IPS-18a (cell line): ENCODE data around the gene SPOCK1.

Experiments
- H3K27ac ChIP-seq: one replicate; pipeline ENCODE4 v1.5.1; 2013; ENCODE audit warnings: low read length
- H3K27me3 ChIP-seq: one replicate; pipeline ENCODE4 v1.6.1; 2013; ENCODE audit warnings: mild to moderate bottlenecking, low read length; ENCODE audit not compliant: control insufficient read depth, insufficient read depth
- H3K36me3 ChIP-seq: one replicate; pipeline ENCODE4 v1.6.1; 2013; ENCODE audit warnings: low read depth, low read length; ENCODE audit not compliant: control insufficient read depth
- H3K4me1 ChIP-seq: one replicate; pipeline ENCODE4 v1.6.1; 2013; ENCODE audit warnings: low read depth, low read length; ENCODE audit not compliant: control insufficient read depth
- H3K4me3 ChIP-seq: one replicate; pipeline ENCODE4 v1.5.1; 2013; ENCODE audit warnings: low read length
- H3K9ac ChIP-seq: one replicate; pipeline ENCODE4 v1.6.1; 2013; ENCODE audit warnings: mild to moderate bottlenecking, low read length, moderate library complexity
- H3K9me3 ChIP-seq: one replicate; pipeline ENCODE4 v1.6.1; 2013; ENCODE audit warnings: low read depth, low read length; ENCODE audit not compliant: control insufficient read depth

Gene SPOCK1

DNA sequence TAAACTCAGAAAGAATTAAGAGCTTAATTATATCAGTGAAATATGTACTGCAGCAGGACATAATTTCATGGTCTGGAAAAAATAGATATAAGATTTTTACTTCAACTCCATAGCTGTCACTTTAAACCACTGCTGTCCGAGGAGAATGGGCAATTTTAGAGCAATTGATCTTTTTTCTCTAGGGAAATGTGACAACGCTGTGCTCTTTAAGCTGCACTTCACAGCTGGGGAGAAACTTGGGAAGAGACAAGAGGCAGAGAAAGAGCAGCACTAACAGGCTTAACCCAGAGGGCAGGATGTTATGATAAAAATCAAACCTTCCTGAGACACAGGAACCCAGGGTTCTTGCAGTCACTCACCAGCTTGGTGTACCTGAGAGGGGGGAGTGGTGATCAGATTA, 92.0 kb downstream of the SPOCK1 start:
- H3K4me3 ChIP-seq = no peak overlapping the region
- no peaks in the 10 kb centered on the region for H3K27me3 ChIP-seq
- H3K4me1 ChIP-seq = no peaks in the 10 kb centered on the region
- H3K9ac ChIP-seq = no peak overlapping the region
- H3K9me3 ChIP-seq = no peaks in the 10 kb centered on the region
- no peak overlapping the region for H3K27ac ChIP-seq
- no peaks in the 10 kb centered on the region for H3K36me3 ChIP-seq

- Histone ChIP-seq H3K36me3 (no peaks in the 10 kb centered on the region), H3K9ac (no peak overlapping the region), H3K9me3 (no peaks in the 10 kb centered on the region), H3K27me3 (no peaks in the 10 kb centered on the region), H3K4me3 (no peak overlapping the region), H3K4me1 (no peaks in the 10 kb centered on the region), H3K27ac (no peak overlapping the region)
Measured at GRCh38 chr5:137405393-137405792, 93.7 kb downstream of the SPOCK1 start.

DNA sequence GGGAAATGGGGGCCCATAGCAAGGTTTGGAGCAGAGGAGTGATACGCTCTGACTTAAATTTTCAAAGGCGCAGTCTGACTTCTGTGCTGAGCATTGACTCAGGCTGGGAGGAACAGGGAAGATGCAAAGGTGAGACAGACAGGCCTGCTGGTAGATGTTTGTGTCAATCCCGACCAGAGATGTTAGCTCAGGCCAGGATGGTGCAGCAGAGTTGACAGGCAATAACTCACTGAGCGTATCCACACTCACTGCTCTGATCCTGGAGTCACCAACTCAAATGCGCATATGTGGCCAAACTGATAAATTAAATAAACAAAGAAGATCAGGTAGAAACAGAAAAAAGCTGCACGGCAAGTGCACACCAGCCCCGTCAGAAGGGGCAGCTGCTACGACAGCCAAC, 95.3 kb downstream of the SPOCK1 start:
- Histone ChIP-seq H3K9ac (no peak overlapping the region), H3K4me1 (no peaks in the 10 kb centered on the region), H3K27ac (no peak overlapping the region), H3K9me3 (no peaks in the 10 kb centered on the region), H3K27me3 (no peaks in the 10 kb centered on the region), H3K36me3 (no peaks in the 10 kb centered on the region), H3K4me3 (no peak overlapping the region)

- Histone ChIP-seq H3K9ac (no peak overlapping the region), H3K4me1 (no peaks in the 10 kb centered on the region), H3K27me3 (no peaks in the 10 kb centered on the region), H3K9me3 (no peaks in the 10 kb centered on the region), H3K36me3 (no peaks in the 10 kb centered on the region), H3K4me3 (no peak overlapping the region), H3K27ac (no peak overlapping the region)
Measured at GRCh38 chr5:137402436-137403187, 96.5 kb downstream of the SPOCK1 start.

DNA sequence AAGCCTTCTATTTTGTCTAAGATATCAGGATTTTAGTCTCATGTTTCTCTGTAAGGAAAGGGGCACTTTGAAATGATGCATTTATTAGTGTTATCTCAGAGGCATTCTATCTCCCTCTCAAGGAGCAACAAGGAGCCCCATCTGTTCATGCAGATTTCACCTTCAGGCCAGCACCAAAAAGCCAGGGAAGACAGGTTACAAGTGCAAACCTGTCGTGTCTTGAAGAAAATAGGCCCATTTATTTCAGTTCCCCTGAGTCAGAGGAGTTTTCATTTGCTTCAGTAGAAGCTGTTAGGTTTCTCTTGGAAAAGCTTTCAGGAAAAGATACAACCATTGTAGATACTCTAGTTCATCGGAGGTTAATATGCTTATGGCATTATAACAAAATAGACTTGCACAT, 97.2 kb downstream of the SPOCK1 start:
- Histone ChIP-seq H3K27ac (no peak overlapping the region), H3K27me3 (no peaks in the 10 kb centered on the region), H3K36me3 (no peaks in the 10 kb centered on the region), H3K9me3 (no peaks in the 10 kb centered on the region), H3K4me3 (no peak overlapping the region), H3K9ac (no peak overlapping the region), H3K4me1 (no peaks in the 10 kb centered on the region)

- Histone ChIP-seq H3K4me1 (no peaks in the 10 kb centered on the region), H3K27me3 (no peaks in the 10 kb centered on the region), H3K36me3 (no peaks in the 10 kb centered on the region), H3K4me3 (no peak overlapping the region), H3K27ac (no peak overlapping the region), H3K9ac (no peak overlapping the region), H3K9me3 (no peaks in the 10 kb centered on the region)
Measured at GRCh38 chr5:137400571-137400970, 98.6 kb downstream of the SPOCK1 start.

GRCh38 chr5:137399911-137400310, 99.2 kb downstream of the SPOCK1 start:
- Histone ChIP-seq H3K27me3 (no peaks in the 10 kb centered on the region), H3K27ac (no peak overlapping the region), H3K9me3 (no peaks in the 10 kb centered on the region), H3K36me3 (no peaks in the 10 kb centered on the region), H3K4me1 (no peaks in the 10 kb centered on the region), H3K4me3 (no peak overlapping the region), H3K9ac (no peak overlapping the region)

- no peaks in the 10 kb centered on the region for H3K4me1 ChIP-seq
- no peak overlapping the region for H3K4me3 ChIP-seq
- no peaks in the 10 kb centered on the region for H3K27me3 ChIP-seq
- H3K27ac ChIP-seq = no peak overlapping the region
- no peaks in the 10 kb centered on the region for H3K36me3 ChIP-seq
- H3K9me3 ChIP-seq = no peaks in the 10 kb centered on the region
- no peak overlapping the region for H3K9ac ChIP-seq
Measured at GRCh38 chr5:137398751-137399150, 100.4 kb downstream of the SPOCK1 start.

GRCh38 chr5:137398154-137398553, 101.0 kb downstream of the SPOCK1 start:
- H3K9me3 ChIP-seq = no peaks in the 10 kb centered on the region

GRCh38 chr5:137395011-137395755, 103.9 kb downstream of the SPOCK1 start:
- H3K9me3 ChIP-seq = no peaks in the 10 kb centered on the region
- H3K27me3 ChIP-seq = no peaks in the 10 kb centered on the region
- H3K4me1 ChIP-seq = no peaks in the 10 kb centered on the region
- H3K9ac ChIP-seq = no peak overlapping the region
- no peak overlapping the region for H3K27ac ChIP-seq
- H3K36me3 ChIP-seq = no peaks in the 10 kb centered on the region
- no peak overlapping the region for H3K4me3 ChIP-seq

More at GRCh38 chr5:137398154-137398553, 101.0 kb downstream of the SPOCK1 start:
- no peak overlapping the region for H3K27ac ChIP-seq
- no peak overlapping the region for H3K9ac ChIP-seq
- no peaks in the 10 kb centered on the region for H3K36me3 ChIP-seq
- H3K4me1 ChIP-seq = no peaks in the 10 kb centered on the region
- H3K4me3 ChIP-seq = no peak overlapping the region
- H3K27me3 ChIP-seq = no peaks in the 10 kb centered on the region

- Histone ChIP-seq H3K27ac (no peak overlapping the region), H3K9ac (no peak overlapping the region), H3K4me1 (no peaks in the 10 kb centered on the region), H3K9me3 (no peaks in the 10 kb centered on the region), H3K36me3 (no peaks in the 10 kb centered on the region), H3K4me3 (no peak overlapping the region), H3K27me3 (no peaks in the 10 kb centered on the region)
Measured at GRCh38 chr5:137394380-137394779, 104.7 kb downstream of the SPOCK1 start.
